Prostate gland (tissue), 1 donor: Measurements from ENCODE around the gene TFCP2.

Experiments
- POLR2A ChIP-seq: fragments of 450-650 bp; IDR thresholded peaks from one replicate; pipeline ENCODE4 v1.6.1; 2016; ENCODE audit warnings: antibody characterized with exemption, mild to moderate bottlenecking
- POLR2AphosphoS5 ChIP-seq: sonication (generic); formaldehyde crosslinking; IDR thresholded peaks from one replicate; pipeline ENCODE4 v1.6.1; 2017; ENCODE audit warnings: antibody characterized with exemption

- TF ChIP-seq POLR2A = no peak
- no peak for TF ChIP-seq POLR2AphosphoS5
These were observed 1.6 kb upstream of the TFCP2 start for GRCh38 chr12:51174501-51174900.
